Subcutaneous abdominal adipose tissue (tissue), 5 donors: ENCODE measurements around the gene MEI1.
A peak's percentile ranks its signal among the peaks of the same experiment; 100 is the strongest.

ENCODE experiments used
- H3K27ac ChIP-seq: one replicate; pipeline ENCODE4 v1.7.0; 2013; ENCODE audit warnings: low read depth, mild to moderate bottlenecking, inconsistent platforms, low read length, moderate library complexity
- H3K27me3 ChIP-seq, 5 donors: one replicate each; pipeline ENCODE4 v1.7.0; 2013; ENCODE audit warnings: low read length in 5 of 5, inconsistent platforms in 1 of 5; ENCODE audit not compliant: control insufficient read depth in 5 of 5, insufficient read depth in 4 of 5
- H3K36me3 ChIP-seq, 5 donors: one replicate each; pipeline ENCODE4 v1.7.0; 2013; ENCODE audit warnings: low read length in 5 of 5; ENCODE audit not compliant: control insufficient read depth in 5 of 5, insufficient read depth in 5 of 5
- H3K4me1 ChIP-seq, 5 donors: one replicate each; pipeline ENCODE4 v1.7.0; 2013; ENCODE audit warnings: low read length in 5 of 5, mild to moderate bottlenecking in 3 of 5, moderate library complexity in 1 of 5; ENCODE audit not compliant: control insufficient read depth in 5 of 5, insufficient read depth in 5 of 5
- H3K4me3 ChIP-seq, 5 donors: one replicate each; pipeline ENCODE4 v1.7.0; 2013; ENCODE audit warnings: low read length in 5 of 5, low read depth in 1 of 5
- H3K9ac ChIP-seq, 5 donors: one replicate each; pipeline ENCODE4 v1.7.0; 2013; ENCODE audit warnings: low read length in 5 of 5, mild to moderate bottlenecking in 4 of 5, moderate library complexity in 3 of 5
- H3K9me3 ChIP-seq, 5 donors: one replicate each; pipeline ENCODE4 v1.7.0; 2013; ENCODE audit warnings: low read length in 5 of 5; ENCODE audit not compliant: control insufficient read depth in 5 of 5
- donor health status: healthy.
- donor health status: healthy.
- donor health status: healthy.
- donor health status: healthy.
- donor health status: healthy.

Gene MEI1

DNA sequence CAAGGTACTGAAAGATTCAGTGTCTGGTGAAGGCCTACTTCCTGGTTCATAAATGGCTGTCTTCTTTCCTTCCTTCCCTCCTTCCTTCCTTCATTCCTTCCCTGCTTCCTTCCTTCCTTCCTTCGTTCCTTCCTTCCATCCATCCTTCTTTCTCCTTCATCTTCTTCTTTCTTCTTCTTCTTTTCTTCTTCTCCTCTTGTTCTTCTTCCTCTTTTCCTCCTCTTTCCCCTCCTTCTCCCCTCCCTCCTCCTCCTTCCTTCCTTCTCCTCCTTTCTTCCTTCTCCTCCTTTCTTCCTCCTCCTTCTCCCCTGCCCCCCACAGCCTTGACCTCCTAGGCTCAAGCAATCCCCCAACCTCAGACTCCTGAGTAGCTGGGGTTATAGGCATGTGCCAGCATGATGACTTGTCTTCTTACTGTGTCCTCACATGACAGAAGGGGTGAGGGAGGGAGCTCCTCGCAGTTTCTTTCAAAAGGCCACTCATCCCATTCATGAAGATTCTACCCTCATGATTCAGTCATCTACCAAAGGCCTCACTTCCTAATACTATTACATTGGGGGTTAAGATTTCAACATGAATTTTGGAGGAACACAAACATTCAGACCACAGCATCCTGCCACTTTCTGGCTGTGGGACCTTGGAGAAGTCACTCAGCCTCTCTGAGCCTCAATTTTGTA lies 78.6 kb downstream of the MEI1 start:
- H3K36me3 ChIP-seq: no peaks in the 10 kb centered on the region
- no peak overlapping the region for H3K4me3 ChIP-seq
- H3K27me3 ChIP-seq: peaks cover 0 to 4% (median 0%) of the 10 kb centered on the region in 5 donors

DNA sequence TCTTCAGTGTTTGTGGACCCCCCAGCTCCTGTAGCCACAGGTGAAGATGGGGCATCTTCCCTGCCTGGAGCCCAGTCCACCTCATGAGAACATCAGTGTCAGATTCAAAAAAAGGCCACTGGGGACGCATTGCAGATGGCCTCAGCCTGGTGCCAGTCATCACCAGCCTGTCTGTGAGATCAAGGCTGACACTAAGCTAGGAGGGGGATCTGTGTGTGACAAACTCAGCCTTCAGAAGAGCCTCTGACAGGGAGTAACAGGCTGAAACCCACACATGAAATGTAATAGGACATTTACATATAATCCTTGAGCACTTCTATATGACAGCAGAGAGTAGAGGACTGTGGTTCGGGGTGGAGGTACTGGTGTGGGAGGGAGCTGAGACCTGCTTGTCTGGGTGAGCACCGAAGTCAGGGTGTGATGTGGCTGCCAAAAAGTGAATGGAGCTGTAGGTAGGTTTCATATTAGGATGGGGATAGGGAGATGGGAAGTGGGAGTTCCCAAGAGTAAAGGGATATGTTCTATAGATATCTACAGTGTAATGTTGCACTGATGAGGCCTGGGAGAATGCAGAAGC lies 80.7 kb downstream of the MEI1 start:
- no peaks in the 10 kb centered on the region for H3K36me3 ChIP-seq
- H3K27me3 ChIP-seq: peaks cover 0 to 4% (median 0%) of the 10 kb centered on the region in 5 donors
- no peaks in the 10 kb centered on the region for H3K9me3 ChIP-seq
- H3K9ac ChIP-seq: no peak overlapping the region
- no peak overlapping the region for H3K27ac ChIP-seq
- no peak overlapping the region for H3K4me3 ChIP-seq
- peaks cover 0 to 6% (median 0%) of the 10 kb centered on the region in 5 donors for H3K4me1 ChIP-seq

More for the DNA sequence above, 78.6 kb downstream of the MEI1 start:
- Histone ChIP-seq H3K27ac (no peak overlapping the region), H3K4me1 (peaks cover 0 to 6% (median 0%) of the 10 kb centered on the region in 5 donors), H3K9me3 (no peaks in the 10 kb centered on the region), H3K9ac (no peak overlapping the region)

DNA sequence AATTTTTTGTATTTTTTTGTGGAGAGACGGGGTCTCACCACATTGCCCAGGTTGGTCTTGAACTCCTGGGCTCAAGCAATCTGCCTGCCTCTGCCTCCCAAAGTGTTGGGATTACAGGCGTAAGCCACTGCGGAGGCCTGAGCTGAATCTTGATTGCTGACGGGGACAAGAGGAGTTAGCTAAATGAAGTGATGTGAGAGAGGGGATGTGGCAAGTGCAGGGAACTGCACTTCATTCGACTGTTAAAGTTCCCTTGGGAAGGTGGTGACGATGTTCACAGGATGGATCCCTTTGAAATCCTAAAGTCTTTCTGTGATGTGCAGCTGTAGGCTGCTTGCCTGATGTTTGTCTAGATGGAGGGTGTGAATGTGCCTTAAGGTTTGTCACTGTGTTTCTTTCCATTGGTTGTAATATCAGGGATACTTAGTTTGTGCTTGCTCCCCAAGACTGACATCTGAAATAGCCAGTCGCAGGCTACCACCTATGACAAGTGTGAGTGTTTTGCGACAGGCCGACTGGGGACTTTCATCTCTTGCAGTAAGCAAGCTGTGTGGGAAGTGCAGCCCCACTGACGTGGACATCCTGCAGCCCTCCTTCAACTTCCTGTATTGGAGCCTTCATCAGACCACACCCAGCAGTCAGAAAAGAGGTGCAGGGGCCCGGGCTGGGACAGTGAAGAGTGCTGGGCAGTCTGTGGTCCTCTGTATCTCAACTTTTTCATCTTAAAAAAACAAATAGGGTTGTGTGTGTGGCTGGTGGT lies 81.6 kb downstream of the MEI1 start:
- Histone ChIP-seq H3K27me3 (no peaks in the 10 kb centered on the region), H3K27ac (no peak overlapping the region), H3K4me3 (peak overlapping the region in 1 of 5 donors; percentile 11), H3K4me1 (peaks cover 0 to 6% (median 0%) of the 10 kb centered on the region in 5 donors), H3K36me3 (no peaks in the 10 kb centered on the region), H3K9ac (peak overlapping the region in 1 of 5 donors; percentile 15), H3K9me3 (no peaks in the 10 kb centered on the region)

DNA sequence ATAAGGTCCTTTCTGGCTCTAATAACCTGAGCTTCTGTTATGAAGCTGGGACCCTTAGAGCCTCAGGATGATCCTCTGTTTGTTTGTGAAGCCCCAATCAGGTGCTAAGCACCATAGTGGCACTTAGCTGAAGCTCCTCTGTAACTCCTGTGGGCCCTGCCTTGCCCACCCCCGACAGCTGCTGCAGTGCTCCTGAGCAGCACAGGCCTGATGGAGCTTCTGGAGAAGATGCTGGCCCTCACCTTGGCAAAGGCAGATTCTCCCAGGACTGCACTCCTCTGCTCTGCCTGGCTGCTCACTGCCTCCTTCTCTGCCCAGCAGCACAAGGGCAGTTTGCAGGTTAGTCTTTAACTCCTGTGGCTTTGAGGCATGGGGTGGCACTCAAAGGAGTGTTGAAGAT lies 82.2 kb downstream of the MEI1 start:
- Histone ChIP-seq H3K9ac (peak overlapping the region in 1 of 5 donors; percentile 15), H3K4me3 (no peak overlapping the region), H3K27ac (no peak overlapping the region), H3K36me3 (no peaks in the 10 kb centered on the region), H3K4me1 (peaks cover 0 to 6% (median 5%) of the 10 kb centered on the region in 5 donors), H3K9me3 (no peaks in the 10 kb centered on the region), H3K27me3 (no peaks in the 10 kb centered on the region)

DNA sequence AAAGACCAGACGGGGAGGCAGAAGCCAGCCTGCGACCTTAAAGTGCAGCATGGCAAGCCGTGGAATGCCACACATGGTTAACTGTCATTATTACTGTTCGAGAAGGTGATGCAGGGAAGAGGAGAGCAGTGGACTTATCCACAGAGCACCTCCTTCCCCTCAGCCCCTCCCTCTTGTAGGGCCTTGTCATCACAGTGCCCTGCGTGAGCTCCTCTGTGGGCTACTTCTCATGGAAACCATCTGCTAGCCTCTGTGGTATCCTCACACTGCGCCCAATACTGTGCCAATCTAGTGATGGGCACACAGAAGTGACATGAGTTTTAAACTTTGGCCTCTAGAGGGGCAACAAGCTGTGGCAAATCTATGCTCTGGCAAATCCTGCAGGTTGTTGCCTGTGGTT lies 83.0 kb downstream of the MEI1 start:
- Histone ChIP-seq H3K27me3 (no peaks in the 10 kb centered on the region), H3K9me3 (no peaks in the 10 kb centered on the region), H3K4me1 (peaks cover 0 to 9% (median 5%) of the 10 kb centered on the region in 5 donors), H3K9ac (no peak overlapping the region), H3K36me3 (no peaks in the 10 kb centered on the region), H3K4me3 (no peak overlapping the region), H3K27ac (no peak overlapping the region)

DNA sequence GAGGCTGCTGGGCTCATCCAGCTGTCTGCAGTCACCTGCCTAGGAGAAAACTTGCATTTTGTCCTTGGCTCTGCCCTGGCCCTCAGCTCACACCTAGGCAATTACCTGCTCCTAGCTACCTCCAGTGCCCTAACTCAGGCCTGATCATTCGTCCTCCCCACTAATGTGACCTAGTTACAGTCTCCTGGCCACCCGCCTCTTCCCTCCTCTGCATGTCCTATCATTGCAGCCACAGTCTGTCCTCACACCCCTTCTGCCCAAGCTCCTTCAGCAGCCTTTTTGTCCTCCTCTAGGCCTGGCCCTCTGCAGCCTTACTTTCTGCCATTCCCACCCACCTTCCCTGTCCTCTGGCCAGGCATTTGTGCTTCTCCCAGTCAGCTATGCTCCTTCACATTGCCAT lies 83.4 kb downstream of the MEI1 start:
- Histone ChIP-seq H3K9me3 (no peaks in the 10 kb centered on the region), H3K27me3 (no peaks in the 10 kb centered on the region), H3K27ac (no peak overlapping the region), H3K36me3 (no peaks in the 10 kb centered on the region), H3K4me3 (no peak overlapping the region), H3K4me1 (peaks cover 0 to 11% (median 5%) of the 10 kb centered on the region in 5 donors), H3K9ac (no peak overlapping the region)

DNA sequence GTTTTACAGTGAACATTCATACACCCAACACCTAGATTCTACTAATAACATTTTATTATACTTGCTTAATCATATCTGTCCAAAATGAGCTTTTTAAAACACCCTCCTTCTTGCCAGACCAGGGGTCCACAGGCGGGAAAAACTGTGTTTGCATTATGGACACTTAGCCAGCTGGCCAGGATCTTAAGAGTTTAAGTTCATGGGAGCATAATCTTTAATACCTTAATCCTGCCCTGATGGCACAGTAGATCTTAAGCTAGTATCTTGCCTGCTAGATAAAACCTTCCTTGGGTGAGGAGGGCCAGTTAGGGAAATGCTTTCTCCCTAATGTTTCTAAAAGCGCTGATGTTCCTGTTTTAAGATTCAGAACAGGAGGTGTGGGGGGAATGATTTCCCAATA lies 88.0 kb downstream of the MEI1 start:
- no peak overlapping the region for H3K4me3 ChIP-seq
- no peak overlapping the region for H3K9ac ChIP-seq
- H3K36me3 ChIP-seq: no peaks in the 10 kb centered on the region
- no peak overlapping the region for H3K27ac ChIP-seq
- no peaks in the 10 kb centered on the region for H3K27me3 ChIP-seq
- peaks cover 0 to 11% (median 0%) of the 10 kb centered on the region in 5 donors for H3K4me1 ChIP-seq
- H3K9me3 ChIP-seq: no peaks in the 10 kb centered on the region

DNA sequence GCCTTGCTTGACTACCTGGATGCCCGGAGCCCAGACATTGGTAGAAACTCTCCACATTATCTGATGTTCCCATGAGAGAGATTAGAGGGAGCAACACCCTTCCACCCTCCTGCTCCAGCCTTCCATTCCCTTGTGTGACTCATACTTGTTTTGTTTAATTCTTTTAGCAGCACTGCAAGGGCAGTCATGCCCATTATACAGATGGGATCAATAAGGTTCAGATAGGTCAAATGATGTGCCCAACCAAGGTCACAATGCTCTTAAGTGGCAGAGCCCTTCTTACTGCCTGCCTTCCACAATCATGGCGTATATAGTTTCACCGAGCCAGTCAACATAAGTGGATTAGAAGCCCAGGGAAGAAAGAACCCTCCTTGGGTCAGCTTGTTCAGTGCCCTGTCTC lies 94.6 kb downstream of the MEI1 start:
- H3K4me3 ChIP-seq: no peak overlapping the region
- H3K4me1 ChIP-seq: no peaks in the 10 kb centered on the region
- no peaks in the 10 kb centered on the region for H3K9me3 ChIP-seq
- no peak overlapping the region for H3K27ac ChIP-seq
- H3K27me3 ChIP-seq: no peaks in the 10 kb centered on the region
- no peaks in the 10 kb centered on the region for H3K36me3 ChIP-seq
- H3K9ac ChIP-seq: no peak overlapping the region

DNA sequence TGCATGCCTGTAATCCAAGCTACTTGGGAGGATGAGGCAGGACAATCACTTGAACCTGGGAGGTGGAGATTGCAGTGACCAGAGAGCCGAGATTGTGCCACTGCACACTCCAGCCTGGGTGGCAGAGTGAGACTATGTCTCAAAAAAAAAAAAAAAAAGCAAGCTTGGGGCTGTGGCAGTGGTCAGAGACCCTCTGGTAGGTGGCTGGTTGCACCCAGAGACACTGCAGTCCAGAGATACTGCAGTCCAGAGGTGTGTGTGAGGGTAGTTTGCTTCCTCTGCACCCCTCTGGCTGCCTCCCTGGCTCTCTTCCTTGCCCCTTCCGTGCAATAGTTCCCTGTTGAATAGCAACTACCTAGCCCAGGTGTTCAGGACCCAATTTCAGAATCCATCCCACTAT lies 99.4 kb downstream of the MEI1 start:
- no peak overlapping the region for H3K4me3 ChIP-seq
- H3K36me3 ChIP-seq: no peaks in the 10 kb centered on the region
- peak overlapping the region in 1 of 5 donors; percentile 83 for H3K9ac ChIP-seq
- no peak overlapping the region for H3K27ac ChIP-seq
- H3K27me3 ChIP-seq: no peaks in the 10 kb centered on the region
- peaks cover 9 to 30% (median 24%) of the 10 kb centered on the region in 5 donors for H3K4me1 ChIP-seq
- no peaks in the 10 kb centered on the region for H3K9me3 ChIP-seq
